B cell (primary cell): ENCODE results near the gene KLK10. TPM values are rescaled to one million over a fixed set of nuclear protein-coding genes. Genes with fewer than 3 reads are reported as not detected.

Source experiments
- ATAC-seq: fragments of 200-7000 bp; cut with Tn5 transposase; one replicate; pipeline ENCODE4 v1.10.0; 2021; ENCODE audit warnings: low read depth, mild to moderate bottlenecking, moderate number of reproducible peaks, moderate library complexity
- CTCF ChIA-PET: fragments of 350-600 bp; sonication (Branson Sonifier 250); formaldehyde crosslinking; loops from one replicate; lab custom pipeline; 2021; ENCODE audit warnings: antibody characterized with exemption, inconsistent platforms; lab: Charles Lee
- POLR2A ChIA-PET: fragments of 350-600 bp; sonication (Branson Sonifier 250); formaldehyde crosslinking; loops from one replicate; lab custom pipeline; 2021; ENCODE audit warnings: antibody characterized with exemption; lab: Charles Lee
- DNase-seq: peaks from one replicate; pipeline ENCODE4 v3.0.0; 2013
- H2AFZ ChIP-seq: 2 replicates; pipeline ENCODE4 v1.6.1; 2012; ENCODE audit warnings: mild to moderate bottlenecking, low read depth, low read length; ENCODE audit not compliant: insufficient read depth, poor library complexity, severe bottlenecking
- H3K27ac ChIP-seq, 2 donors: 1 replicate in 1 of 2; 2 replicates in 1 of 2; pipeline ENCODE4 v1.5.1; 2012 to 2013; ENCODE audit warnings: low read length in 2 of 2, mild to moderate bottlenecking in 2 of 2, moderate library complexity in 1 of 2
- H3K27me3 ChIP-seq, 4 experiments: fragments of 200-600 bp in 1 of 4; sonication (generic) in 1 of 4; replicated peaks in 1 of 4; 1 replicate in 2 of 4; 2 replicates in 2 of 4; pipeline versions ENCODE4 v1.6.1 to v1.7.0; 2013 to 2016; ENCODE audit warnings: low read length in 3 of 4, mild to moderate bottlenecking in 2 of 4, mixed read lengths in 1 of 4, moderate library complexity in 1 of 4; ENCODE audit not compliant: insufficient read depth in 4 of 4, control insufficient read depth in 3 of 4; ENCODE audit errors: control extremely low read depth in 1 of 4
- H3K36me3 ChIP-seq, 2 experiments: replicated peaks in 1 of 2; 1 replicate in 1 of 2; 2 replicates in 1 of 2; pipeline versions ENCODE4 v1.6.1 to v1.7.1; 2013; ENCODE audit warnings: low read length in 1 of 2; ENCODE audit not compliant: insufficient read depth in 2 of 2, control insufficient read depth in 1 of 2; ENCODE audit errors: control extremely low read depth in 1 of 2, extremely low read depth in 1 of 2
- H3K4me1 ChIP-seq, 2 donors: fragments of 200-600 bp in 1 of 2; sonication (generic) in 1 of 2; 1 replicate in 1 of 2; 2 replicates in 1 of 2; pipeline versions ENCODE4 v1.5.1 to v1.6.1; 2013 to 2017; ENCODE audit warnings: low read length in 2 of 2; ENCODE audit not compliant: control insufficient read depth in 2 of 2, insufficient read depth in 2 of 2
- H3K4me2 ChIP-seq: replicated peaks from 2 replicates; pipeline ENCODE3; 2012; ENCODE audit warnings: mild to moderate bottlenecking, low read depth, low read length; ENCODE audit not compliant: poor library complexity, severe bottlenecking
- H3K4me3 ChIP-seq, 5 experiments: fragments of 200-600 bp in 1 of 5; sonication (generic) in 1 of 5; 1 replicate in 3 of 5; 2 replicates in 2 of 5; pipeline versions ENCODE4 v1.5.1 to v1.7.0; 2011 to 2016; ENCODE audit warnings: low read length in 4 of 5, mild to moderate bottlenecking in 4 of 5, low read depth in 2 of 5, control low read depth in 1 of 5, moderate library complexity in 1 of 5; ENCODE audit not compliant: insufficient read depth in 1 of 5; ENCODE audit errors: control extremely low read depth in 1 of 5, extremely low read depth in 1 of 5
- H3K79me2 ChIP-seq: fragments of 200-600 bp; sonication (generic); one replicate; pipeline ENCODE4 v1.6.0; 2016; ENCODE audit warnings: low read length; ENCODE audit not compliant: control insufficient read depth, insufficient read depth
- H3K9ac ChIP-seq: fragments of 200-600 bp; sonication (generic); 2 replicates; pipeline ENCODE4 v1.6.1; 2017; ENCODE audit warnings: mild to moderate bottlenecking, low read length, moderate library complexity
- H3K9me3 ChIP-seq, 3 donors: one replicate each; pipeline versions ENCODE4 v1.6.1 to v1.7.1; 2013; ENCODE audit warnings: low read length in 2 of 3; ENCODE audit not compliant: control insufficient read depth in 2 of 3, insufficient read depth in 1 of 3; ENCODE audit errors: control extremely low read depth in 1 of 3
- H4K20me1 ChIP-seq: 2 replicates; pipeline ENCODE4 v1.6.0; 2012; ENCODE audit warnings: mild to moderate bottlenecking, low read length; ENCODE audit not compliant: insufficient read depth, control insufficient read depth, poor library complexity, severe bottlenecking
- H3K27ac Mint-ChIP-seq: one replicate; pipeline ENCODE4 v1.8.0; 2021; ENCODE audit warnings: mixed read lengths
- H3K27me3 Mint-ChIP-seq: one replicate; pipeline ENCODE4 v1.8.0; 2021; ENCODE audit warnings: mixed read lengths
- H3K4me1 Mint-ChIP-seq: one replicate; pipeline ENCODE4 v1.8.0; 2021; ENCODE audit warnings: mixed read lengths
- H3K4me3 Mint-ChIP-seq: one replicate; pipeline ENCODE4 v1.8.0; 2021; ENCODE audit warnings: mixed read lengths
- H3K9me3 Mint-ChIP-seq: one replicate; pipeline ENCODE4 v1.8.0; 2022; ENCODE audit warnings: mixed read lengths; ENCODE audit not compliant: insufficient read depth
- EZH2 ChIP-seq: IDR thresholded peaks from 2 replicates; pipeline ENCODE4 v1.6.1; 2012; ENCODE audit warnings: borderline replicate concordance, low read depth, mild to moderate bottlenecking, moderate library complexity, low read length; ENCODE audit not compliant: insufficient read depth, poor library complexity, severe bottlenecking
- WGBS: methylation state at CpG from one replicate; pipeline ENCODE4 v1.1.5; 2013; ENCODE audit warnings: missing lambda C conversion rate; ENCODE audit not compliant: insufficient coverage; 5-methylcytosine and 5-hydroxymethylcytosine counted together
- intact Hi-C: fragments of 100-400 bp; cut with micrococcal nuclease; formaldehyde crosslinking; loops from one replicate; pipeline ENCODE4 v1.10.0; 2022
- polyA plus RNA-seq: library from polyadenylated mRNA; depleted of rRNA; stranded (reverse); fragments of >200 nt; gene quantifications from 2 replicates; pipeline ENCODE4 v1.2.3, GENCODE V29; 2012
- total RNA-seq, 2 donors: library from RNA; stranded (reverse); fragments of 120-200 nt in 1 of 2; gene quantifications; 1 replicate in 1 of 2; 2 replicates in 1 of 2; pipeline versions ENCODE4 v1.2.3 to v1.2.4, GENCODE V29; 2013 to 2022
- TF ChIP-seq, protein P1 (sequence below): fragments of 200-600 bp; IDR thresholded peaks from one replicate; pipeline ENCODE4 v1.8.0; 2022; ENCODE audit warnings: antibody characterized with exemption, mild to moderate bottlenecking

The KLK10 gene
- total and polyA plus RNA-seq, 2 donors (not counting 1 experiment from before 2014, with no cell fraction given): not detected

DNA sequence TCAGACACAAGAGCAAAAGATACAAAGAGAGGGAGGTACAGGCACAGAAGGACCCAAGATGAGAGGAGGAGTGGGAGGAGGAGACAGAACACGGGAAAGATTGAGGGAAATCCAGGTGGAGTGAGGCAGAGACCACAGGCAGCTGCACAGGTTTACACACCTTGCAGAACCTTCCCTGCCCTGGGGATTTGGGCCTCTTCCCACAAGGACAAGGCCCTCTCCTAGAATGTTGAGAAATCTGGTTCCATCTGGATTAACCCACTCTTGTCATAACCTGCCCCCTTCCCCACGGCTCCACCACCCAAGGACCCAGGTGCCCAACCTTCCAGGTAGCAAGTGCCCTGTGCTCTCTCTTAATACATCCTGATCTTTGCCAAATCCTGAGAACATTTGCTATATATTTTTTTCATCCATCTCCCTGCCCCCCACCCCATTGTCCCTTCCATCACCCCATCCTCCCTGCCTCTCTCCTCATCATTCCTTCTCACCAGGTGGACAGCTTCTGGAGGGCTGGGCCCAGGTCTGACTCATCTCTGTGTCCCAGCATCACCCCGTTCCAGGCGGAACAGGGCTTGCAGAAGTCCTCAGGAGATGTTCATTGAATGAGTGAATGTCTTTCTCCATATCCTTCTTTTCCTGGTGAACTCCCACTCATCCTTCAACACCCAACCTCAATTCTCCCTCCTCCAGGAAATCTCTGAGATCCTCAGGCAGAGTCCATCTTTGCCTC is 9.3 kb downstream of the KLK10 start:
- peaks cover 0 to 17% (median 4%) of the 10 kb centered on the region in 4 experiments for H3K27me3 ChIP-seq
- no peaks in the 10 kb centered on the region for H3K9me3 Mint-ChIP-seq
- no peaks in the 10 kb centered on the region for H3K79me2 ChIP-seq
- TF ChIP-seq, protein P1, sequence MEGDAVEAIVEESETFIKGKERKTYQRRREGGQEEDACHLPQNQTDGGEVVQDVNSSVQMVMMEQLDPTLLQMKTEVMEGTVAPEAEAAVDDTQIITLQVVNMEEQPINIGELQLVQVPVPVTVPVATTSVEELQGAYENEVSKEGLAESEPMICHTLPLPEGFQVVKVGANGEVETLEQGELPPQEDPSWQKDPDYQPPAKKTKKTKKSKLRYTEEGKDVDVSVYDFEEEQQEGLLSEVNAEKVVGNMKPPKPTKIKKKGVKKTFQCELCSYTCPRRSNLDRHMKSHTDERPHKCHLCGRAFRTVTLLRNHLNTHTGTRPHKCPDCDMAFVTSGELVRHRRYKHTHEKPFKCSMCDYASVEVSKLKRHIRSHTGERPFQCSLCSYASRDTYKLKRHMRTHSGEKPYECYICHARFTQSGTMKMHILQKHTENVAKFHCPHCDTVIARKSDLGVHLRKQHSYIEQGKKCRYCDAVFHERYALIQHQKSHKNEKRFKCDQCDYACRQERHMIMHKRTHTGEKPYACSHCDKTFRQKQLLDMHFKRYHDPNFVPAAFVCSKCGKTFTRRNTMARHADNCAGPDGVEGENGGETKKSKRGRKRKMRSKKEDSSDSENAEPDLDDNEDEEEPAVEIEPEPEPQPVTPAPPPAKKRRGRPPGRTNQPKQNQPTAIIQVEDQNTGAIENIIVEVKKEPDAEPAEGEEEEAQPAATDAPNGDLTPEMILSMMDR: no peak
- no peak for TF ChIP-seq EZH2
- no peaks in the 10 kb centered on the region for H3K4me1 ChIP-seq
- 46% methylated on average over 2 of the region's 4 CpGs for WGBS
- ChIA-PET POLR2A (no interaction called here), CTCF (no interaction called here)
- H3K9me3 ChIP-seq: peaks cover 0 to 3% (median 0%) of the 10 kb centered on the region in 3 donors
- DNase-seq (no peak), ATAC-seq (no peak)
- H3K4me3 ChIP-seq: no peak overlapping the region
- H3K27ac ChIP-seq: no peak overlapping the region
- no peak overlapping the region for H3K9ac ChIP-seq
- no peak overlapping the region for H3K4me3 Mint-ChIP-seq
- H2AFZ ChIP-seq: no peak overlapping the region
- H3K36me3 ChIP-seq: no peaks in the 10 kb centered on the region
- H4K20me1 ChIP-seq: no peaks in the 10 kb centered on the region
- H3K27me3 Mint-ChIP-seq: peaks cover 37% of the 10 kb centered on the region
- no peaks in the 10 kb centered on the region for H3K4me1 Mint-ChIP-seq
- H3K4me2 ChIP-seq: no peak overlapping the region
- intact Hi-C loops: no loop called here
- H3K27ac Mint-ChIP-seq: no peak overlapping the region

DNA sequence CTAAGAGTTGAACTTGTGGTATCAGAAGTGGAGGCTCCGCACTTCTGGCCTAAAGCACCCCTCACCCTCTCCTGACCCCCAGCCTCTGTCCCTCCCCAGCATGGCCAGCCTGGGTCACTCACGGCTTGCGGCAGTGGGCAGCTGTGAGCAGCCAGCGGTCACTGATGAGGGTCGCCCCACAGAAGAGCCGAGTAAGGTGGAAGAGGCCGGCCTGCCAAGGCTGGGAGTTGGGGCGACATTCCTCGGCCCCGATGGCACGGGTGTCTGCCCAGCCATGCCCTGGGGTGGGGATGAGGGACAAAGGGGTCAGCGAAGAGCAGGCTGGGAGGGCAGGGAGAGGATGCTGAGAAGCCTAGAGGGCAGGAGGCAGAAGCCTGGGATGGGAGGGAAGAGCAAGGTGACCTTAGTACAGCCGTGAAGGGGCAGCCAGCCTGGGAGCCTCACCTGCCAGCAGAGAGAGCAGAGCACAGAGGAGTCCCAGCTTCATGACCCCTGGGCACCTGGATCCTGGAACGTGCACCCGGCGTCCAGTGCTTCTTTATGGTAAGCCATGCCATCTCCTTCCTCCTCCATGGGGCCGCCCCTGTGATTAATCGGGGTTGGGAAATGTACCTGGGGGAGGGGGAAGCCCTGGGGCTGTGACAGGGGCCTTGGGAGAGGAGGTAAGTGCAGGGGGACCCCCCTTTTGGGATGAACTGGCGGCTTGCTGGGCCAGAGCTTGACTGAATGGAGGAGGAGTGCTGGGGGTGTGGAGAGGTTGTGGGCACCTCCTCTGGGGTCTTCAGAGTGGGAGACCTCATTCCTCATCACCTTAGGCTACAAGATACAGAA is 10.2 kb downstream of the KLK10 start:
- no peak for TF ChIP-seq EZH2
- TF ChIP-seq, protein P1: no peak
- H3K4me2 ChIP-seq: no peak overlapping the region
- intact Hi-C loops: no loop called here
- H3K4me3 ChIP-seq: no peak overlapping the region
- H3K9ac ChIP-seq: no peak overlapping the region
- H3K36me3 ChIP-seq: no peaks in the 10 kb centered on the region
- H4K20me1 ChIP-seq: no peaks in the 10 kb centered on the region
- no peaks in the 10 kb centered on the region for H3K79me2 ChIP-seq
- POLR2A ChIA-PET: no interaction called here
- peaks cover 0 to 3% (median 0%) of the 10 kb centered on the region in 3 donors for H3K9me3 ChIP-seq
- ATAC-seq (no peak), DNase-seq (no peak)
- CTCF ChIA-PET: no interaction called here
- no peaks in the 10 kb centered on the region for H3K4me1 ChIP-seq
- H3K27ac ChIP-seq: no peak overlapping the region
- H3K27me3 ChIP-seq: peaks cover 0 to 7% (median 2%) of the 10 kb centered on the region in 4 experiments
- no peak overlapping the region for H2AFZ ChIP-seq
- Mint-ChIP-seq H3K9me3 (no peaks in the 10 kb centered on the region), H3K27ac (no peak overlapping the region), H3K4me1 (no peaks in the 10 kb centered on the region), H3K4me3 (no peak overlapping the region), H3K27me3 (peaks cover 31% of the 10 kb centered on the region)
- WGBS: 80% methylated on average over 13 of the region's 19 CpGs
